Astrocyte (in vitro differentiated cells and primary cell): ENCODE data around the gene SLC39A1.

ENCODE experiments used
- CTCF ChIP-seq: IDR thresholded peaks from 2 replicates; pipeline ENCODE4 v1.5.1; 2011; ENCODE audit warnings: low read depth, mild to moderate bottlenecking, inconsistent platforms, low read length, moderate library complexity; ENCODE audit not compliant: insufficient read depth
- EZH2 ChIP-seq: IDR thresholded peaks from 2 replicates; pipeline ENCODE4 v1.6.1; 2012; ENCODE audit warnings: mild to moderate bottlenecking, low read length, inconsistent platforms; ENCODE audit not compliant: insufficient read depth

- no peak for TF ChIP-seq CTCF
- no peak for TF ChIP-seq EZH2
Measured at GRCh38 chr1:153958961-153959260, 4.4 kb downstream of the SLC39A1 start.
